Neural cell (in vitro differentiated cells): ENCODE results near the gene ABCB7. TPM values are rescaled to one million over a fixed set of nuclear protein-coding genes. Genes with fewer than 3 reads are reported as not detected.
"Not testable (repeated sequence)": the region's sequence is repeated elsewhere in the genome, so short reads cannot be mapped to it uniquely, and the experiment has no call there.

Source experiments
- H2AFZ ChIP-seq: fragments of 200-600, 300-800 bp; sonication (generic), shearing (Covaris generic); 2 replicates; pipeline ENCODE4 v1.6.0; 2014; ENCODE audit warnings: low read depth, mild to moderate bottlenecking, antibody characterized with exemption, low read length, moderate library complexity
- H3F3A ChIP-seq: fragments of 200-600 bp; shearing (Covaris generic); 2 replicates; pipeline ENCODE4 v1.6.1; 2016; ENCODE audit warnings: mild to moderate bottlenecking, moderate library complexity, mixed read lengths, antibody characterized with exemption, low read length; ENCODE audit not compliant: insufficient read depth, poor library complexity, severe bottlenecking
- H3K27ac ChIP-seq: fragments of 200-600, 300-800 bp; sonication (generic), shearing (Covaris generic); 2 replicates; pipeline ENCODE4 v1.5.1; 2014; ENCODE audit warnings: mild to moderate bottlenecking, low read length, moderate library complexity
- H3K27me3 ChIP-seq: fragments of 300-800, 200-600 bp; sonication (generic), shearing (Covaris generic); 2 replicates; pipeline ENCODE4 v1.6.0; 2014; ENCODE audit warnings: mild to moderate bottlenecking, low read depth, low read length, moderate library complexity; ENCODE audit not compliant: insufficient read depth
- H3K36me3 ChIP-seq: fragments of 300-800, 200-600 bp; sonication (generic), shearing (Covaris generic); 2 replicates; pipeline ENCODE4 v1.5.1; 2014; ENCODE audit warnings: mild to moderate bottlenecking, antibody characterized with exemption, low read length, moderate library complexity; ENCODE audit not compliant: insufficient read depth
- H3K4me2 ChIP-seq: fragments of 300-800, 200-600 bp; sonication (generic), shearing (Covaris generic); 2 replicates; pipeline ENCODE4 v1.6.0; 2014; ENCODE audit warnings: mild to moderate bottlenecking, low read length
- H3K4me3 ChIP-seq: fragments of 300-800, 200-600 bp; sonication (generic), shearing (Covaris generic); 2 replicates; pipeline ENCODE4 v1.5.1; 2014; ENCODE audit warnings: mild to moderate bottlenecking, low read length, moderate library complexity
- H3K79me2 ChIP-seq: fragments of 200-600 bp; shearing (Covaris generic); replicated peaks from 2 replicates; pipeline ENCODE4 v1.6.0; 2014; ENCODE audit warnings: mild to moderate bottlenecking, low read length, moderate library complexity; ENCODE audit not compliant: insufficient read depth
- H3K9ac ChIP-seq: fragments of 300-800, 200-600 bp; sonication (generic), shearing (Covaris generic); 2 replicates; pipeline ENCODE4 v1.6.1; 2016; ENCODE audit warnings: mild to moderate bottlenecking, low read length, mixed read lengths
- H3K9me2 ChIP-seq: fragments of 200-600 bp; shearing (Covaris generic); 2 replicates; pipeline ENCODE4 v1.6.1; 2016; ENCODE audit warnings: mild to moderate bottlenecking, low read length, mixed read lengths; ENCODE audit not compliant: insufficient read depth
- H3K9me3 ChIP-seq: fragments of 200-600, 300-800 bp; sonication (generic), shearing (Covaris generic); 2 replicates; pipeline ENCODE4 v1.6.1; 2016; ENCODE audit warnings: mild to moderate bottlenecking, mixed run types, low read length, moderate library complexity, mixed read lengths
- H4K20me1 ChIP-seq: fragments of 200-600 bp; shearing (Covaris generic); 2 replicates; pipeline ENCODE4 v1.6.1; 2016; ENCODE audit warnings: mild to moderate bottlenecking, mixed run types; ENCODE audit not compliant: insufficient read depth
- EP300 ChIP-seq: fragments of 450-650 bp; conservative IDR thresholded peaks from 2 replicates; pipeline ENCODE4 v1.6.1; 2014; ENCODE audit warnings: antibody characterized with exemption, mild to moderate bottlenecking, moderate library complexity; ENCODE audit not compliant: poor library complexity, severe bottlenecking
- EZH2 ChIP-seq: fragments of 200-600, 300-800 bp; shearing (Covaris generic), sonication (generic); IDR thresholded peaks from 2 replicates; pipeline ENCODE4 v1.6.1; 2014; ENCODE audit warnings: antibody characterized with exemption, low read length, borderline replicate concordance, mild to moderate bottlenecking; ENCODE audit not compliant: insufficient read depth, poor library complexity, severe bottlenecking
- MXI1 ChIP-seq: fragments of 450-650 bp; conservative IDR thresholded peaks from 2 replicates; pipeline ENCODE4 v1.6.1; 2014; ENCODE audit warnings: antibody characterized with exemption, mild to moderate bottlenecking; ENCODE audit not compliant: poor library complexity, severe bottlenecking
- POLR2AphosphoS5 ChIP-seq: IDR thresholded peaks from 2 replicates; pipeline ENCODE4 v1.6.1; 2012
- RAD21 ChIP-seq: fragments of 450-650 bp; conservative IDR thresholded peaks from 2 replicates; pipeline ENCODE4 v1.6.1; 2014; ENCODE audit warnings: antibody characterized with exemption, mild to moderate bottlenecking, moderate library complexity
- SMC3 ChIP-seq: fragments of 450-650 bp; conservative IDR thresholded peaks from 2 replicates; pipeline ENCODE4 v1.6.1; 2014; ENCODE audit warnings: antibody characterized with exemption, mild to moderate bottlenecking, moderate library complexity; ENCODE audit not compliant: poor library complexity
- TAF1 ChIP-seq: IDR thresholded peaks from 2 replicates; pipeline ENCODE4 v1.6.1; 2012; ENCODE audit warnings: low read depth
- polyA plus RNA-seq: library from polyadenylated mRNA; depleted of rRNA; stranded (reverse); fragments of >200 nt; gene quantifications from 2 replicates; pipeline ENCODE4 v1.2.3, GENCODE V29; 2014
- TF ChIP-seq, protein P1 (sequence below): fragments of 450-650 bp; IDR thresholded peaks from 2 replicates; pipeline ENCODE4 v1.5.1; 2014; ENCODE audit warnings: antibody characterized with exemption, mild to moderate bottlenecking, moderate library complexity; ENCODE audit not compliant: poor library complexity, severe bottlenecking
- TF ChIP-seq, protein P2 (sequence below): IDR thresholded peaks from 2 replicates; pipeline ENCODE4 v1.6.1; 2012; ENCODE audit warnings: borderline replicate concordance

The ABCB7 gene
- polyA plus RNA-seq, 1 donor from 2014 or later = 25.1 TPM

DNA sequence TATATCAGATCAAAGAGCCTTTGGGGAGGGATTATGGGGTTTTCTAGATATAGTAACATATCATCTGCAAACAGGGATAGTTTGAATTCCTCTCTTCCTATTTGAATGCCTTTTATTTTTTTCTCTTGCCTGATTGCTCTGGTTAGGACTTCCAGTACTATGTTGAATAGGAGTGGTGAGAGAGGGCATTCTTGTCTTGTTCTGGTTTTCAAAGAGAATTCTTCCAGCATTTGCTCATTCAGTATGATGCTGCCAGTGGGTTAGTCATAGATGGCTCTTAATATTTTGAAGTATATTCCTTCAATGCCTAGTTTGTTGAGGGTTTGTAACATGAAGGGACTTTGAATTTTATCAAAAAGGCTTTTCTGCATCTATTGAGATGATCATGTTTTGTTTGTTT, 25.6 kb upstream of the ABCB7 start:
- Histone ChIP-seq H3K36me3 (no peaks in the 10 kb centered on the region), H3K9me3 (no peaks in the 10 kb centered on the region)
- TF ChIP-seq EZH2 (no peak), SMC3 (no peak), MXI1 (no peak), TAF1 (no peak), RAD21 (no peak), EP300 (no peak), POLR2AphosphoS5 (no peak)
- TF ChIP-seq, protein P1, sequence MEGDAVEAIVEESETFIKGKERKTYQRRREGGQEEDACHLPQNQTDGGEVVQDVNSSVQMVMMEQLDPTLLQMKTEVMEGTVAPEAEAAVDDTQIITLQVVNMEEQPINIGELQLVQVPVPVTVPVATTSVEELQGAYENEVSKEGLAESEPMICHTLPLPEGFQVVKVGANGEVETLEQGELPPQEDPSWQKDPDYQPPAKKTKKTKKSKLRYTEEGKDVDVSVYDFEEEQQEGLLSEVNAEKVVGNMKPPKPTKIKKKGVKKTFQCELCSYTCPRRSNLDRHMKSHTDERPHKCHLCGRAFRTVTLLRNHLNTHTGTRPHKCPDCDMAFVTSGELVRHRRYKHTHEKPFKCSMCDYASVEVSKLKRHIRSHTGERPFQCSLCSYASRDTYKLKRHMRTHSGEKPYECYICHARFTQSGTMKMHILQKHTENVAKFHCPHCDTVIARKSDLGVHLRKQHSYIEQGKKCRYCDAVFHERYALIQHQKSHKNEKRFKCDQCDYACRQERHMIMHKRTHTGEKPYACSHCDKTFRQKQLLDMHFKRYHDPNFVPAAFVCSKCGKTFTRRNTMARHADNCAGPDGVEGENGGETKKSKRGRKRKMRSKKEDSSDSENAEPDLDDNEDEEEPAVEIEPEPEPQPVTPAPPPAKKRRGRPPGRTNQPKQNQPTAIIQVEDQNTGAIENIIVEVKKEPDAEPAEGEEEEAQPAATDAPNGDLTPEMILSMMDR = no peak
- TF ChIP-seq, protein P2, sequence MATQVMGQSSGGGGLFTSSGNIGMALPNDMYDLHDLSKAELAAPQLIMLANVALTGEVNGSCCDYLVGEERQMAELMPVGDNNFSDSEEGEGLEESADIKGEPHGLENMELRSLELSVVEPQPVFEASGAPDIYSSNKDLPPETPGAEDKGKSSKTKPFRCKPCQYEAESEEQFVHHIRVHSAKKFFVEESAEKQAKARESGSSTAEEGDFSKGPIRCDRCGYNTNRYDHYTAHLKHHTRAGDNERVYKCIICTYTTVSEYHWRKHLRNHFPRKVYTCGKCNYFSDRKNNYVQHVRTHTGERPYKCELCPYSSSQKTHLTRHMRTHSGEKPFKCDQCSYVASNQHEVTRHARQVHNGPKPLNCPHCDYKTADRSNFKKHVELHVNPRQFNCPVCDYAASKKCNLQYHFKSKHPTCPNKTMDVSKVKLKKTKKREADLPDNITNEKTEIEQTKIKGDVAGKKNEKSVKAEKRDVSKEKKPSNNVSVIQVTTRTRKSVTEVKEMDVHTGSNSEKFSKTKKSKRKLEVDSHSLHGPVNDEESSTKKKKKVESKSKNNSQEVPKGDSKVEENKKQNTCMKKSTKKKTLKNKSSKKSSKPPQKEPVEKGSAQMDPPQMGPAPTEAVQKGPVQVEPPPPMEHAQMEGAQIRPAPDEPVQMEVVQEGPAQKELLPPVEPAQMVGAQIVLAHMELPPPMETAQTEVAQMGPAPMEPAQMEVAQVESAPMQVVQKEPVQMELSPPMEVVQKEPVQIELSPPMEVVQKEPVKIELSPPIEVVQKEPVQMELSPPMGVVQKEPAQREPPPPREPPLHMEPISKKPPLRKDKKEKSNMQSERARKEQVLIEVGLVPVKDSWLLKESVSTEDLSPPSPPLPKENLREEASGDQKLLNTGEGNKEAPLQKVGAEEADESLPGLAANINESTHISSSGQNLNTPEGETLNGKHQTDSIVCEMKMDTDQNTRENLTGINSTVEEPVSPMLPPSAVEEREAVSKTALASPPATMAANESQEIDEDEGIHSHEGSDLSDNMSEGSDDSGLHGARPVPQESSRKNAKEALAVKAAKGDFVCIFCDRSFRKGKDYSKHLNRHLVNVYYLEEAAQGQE = no peak

DNA sequence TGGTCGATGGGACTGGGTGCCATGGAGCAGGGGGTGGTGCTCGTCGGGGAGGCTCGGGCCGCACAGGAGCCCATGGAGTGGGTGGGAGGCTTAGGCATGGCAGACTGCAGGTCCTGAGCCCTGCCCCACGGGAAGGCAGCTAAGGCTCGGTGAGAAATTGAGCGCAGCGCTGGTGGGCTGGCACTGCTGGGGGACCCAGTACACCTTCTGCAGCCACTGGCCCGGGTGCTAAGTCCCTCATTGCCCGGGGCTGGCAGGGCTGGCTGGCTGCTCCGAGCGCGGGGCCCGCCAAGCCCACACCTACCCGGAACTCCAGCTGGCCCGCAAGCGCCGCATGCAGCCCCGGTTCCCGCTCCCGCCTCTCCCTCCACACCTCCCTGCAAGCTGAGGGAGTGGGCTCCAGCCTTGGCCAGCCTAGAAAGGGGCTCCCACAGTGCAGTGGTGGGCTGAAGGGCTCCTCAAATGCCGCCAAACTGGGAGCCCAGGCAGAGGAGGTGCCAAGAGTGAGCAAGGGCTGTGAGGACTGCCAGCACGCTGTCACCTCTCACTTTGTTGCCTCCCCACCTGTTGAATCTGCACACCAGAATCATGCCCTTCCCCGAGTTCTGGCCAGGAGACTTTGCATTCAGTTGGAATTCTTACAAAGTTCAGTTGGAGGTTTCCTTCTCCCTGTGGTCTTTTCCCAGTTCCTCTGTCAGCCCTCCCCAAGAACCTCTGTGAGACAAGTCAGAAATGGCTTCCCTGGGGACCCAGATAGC, 23.6 kb upstream of the ABCB7 start:
- not testable (repeated sequence) for H3K9ac ChIP-seq, H3K9me2 ChIP-seq, H3K4me3 ChIP-seq, H4K20me1 ChIP-seq, H3K79me2 ChIP-seq, H3K27ac ChIP-seq, H3F3A ChIP-seq, H3K36me3 ChIP-seq, H3K9me3 ChIP-seq, H3K27me3 ChIP-seq, H3K4me2 ChIP-seq, H2AFZ ChIP-seq

More for the DNA sequence above, 25.6 kb upstream of the ABCB7 start:
- Histone ChIP-seq H3K27me3 (no peaks in the 10 kb centered on the region), H3F3A (no peaks in the 10 kb centered on the region), H3K27ac (no peak overlapping the region), H3K79me2 (no peaks in the 10 kb centered on the region), H4K20me1 (no peaks in the 10 kb centered on the region), H3K4me3 (no peak overlapping the region), H2AFZ (no peak overlapping the region), H3K9ac (no peak overlapping the region), H3K9me2 (no peaks in the 10 kb centered on the region), H3K4me2 (no peak overlapping the region)

DNA sequence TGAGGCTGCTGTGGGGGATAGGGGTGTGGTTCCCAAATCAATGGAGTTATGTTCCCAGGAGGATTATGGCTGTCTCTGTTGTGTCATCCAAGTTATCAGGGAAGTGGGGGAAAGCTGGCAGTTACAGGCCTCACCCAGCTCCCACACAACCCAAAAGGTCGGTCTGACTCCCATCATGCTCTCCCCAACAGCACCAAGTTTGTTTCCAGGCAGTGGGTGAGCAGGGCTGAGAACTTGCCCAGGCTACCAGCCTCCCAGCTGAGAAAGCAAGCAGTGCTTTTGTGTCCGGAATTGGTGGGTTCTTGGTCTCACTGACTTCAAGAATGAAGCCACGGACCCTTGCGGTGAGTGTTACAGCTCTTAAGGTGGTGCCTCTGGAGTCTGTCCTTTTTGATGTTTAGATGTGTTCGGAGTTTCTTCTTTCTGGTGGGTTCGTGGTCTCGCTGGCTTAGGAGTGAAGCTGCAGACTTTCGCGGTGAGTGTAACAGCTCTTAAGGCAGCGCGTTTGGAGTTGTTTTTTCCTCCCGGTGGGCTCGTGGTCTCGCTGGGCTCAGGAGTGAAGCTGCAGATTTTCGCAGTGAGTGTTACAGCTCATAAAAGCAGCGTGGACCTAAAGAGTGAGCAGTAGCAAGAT, 16.3 kb upstream of the ABCB7 start:
- H3K9ac ChIP-seq, H3K36me3 ChIP-seq, H3K9me3 ChIP-seq, H3K27ac ChIP-seq, H4K20me1 ChIP-seq, H2AFZ ChIP-seq, H3K4me2 ChIP-seq, H3K79me2 ChIP-seq, H3K27me3 ChIP-seq, H3K9me2 ChIP-seq, H3F3A ChIP-seq, H3K4me3 ChIP-seq: not testable (repeated sequence)
